GM12892 (cell line): Measurements from ENCODE around the gene OCRL.

Experiments used
- POLR2A ChIP-seq: IDR thresholded peaks from 2 replicates; pipeline ENCODE4 v1.6.1; 2011; ENCODE audit warnings: low read depth, low read length, control low read depth
- POLR2AphosphoS5 ChIP-seq: IDR thresholded peaks from 2 replicates; pipeline ENCODE4 v1.6.1; 2011; ENCODE audit warnings: low read depth, low read length, control low read depth
- TAF1 ChIP-seq: IDR thresholded peaks from 2 replicates; pipeline ENCODE4 v1.6.1; 2011; ENCODE audit warnings: low read depth, mild to moderate bottlenecking, control low read depth, low read length, borderline replicate concordance

GRCh38 chrX:129590596-129590995 is 50.5 kb downstream of the OCRL start:
- TF ChIP-seq POLR2AphosphoS5 (no peak), POLR2A (no peak), TAF1 (no peak)
